Neural cell (in vitro differentiated cells): Measurements from ENCODE around the gene CHMP4B. TPM values are rescaled to one million over a fixed set of nuclear protein-coding genes. Genes with fewer than 3 reads are reported as not detected.

Experiments
- H2AFZ ChIP-seq: fragments of 200-600, 300-800 bp; sonication (generic), shearing (Covaris generic); 2 replicates; pipeline ENCODE4 v1.6.0; 2014; ENCODE audit warnings: low read depth, mild to moderate bottlenecking, antibody characterized with exemption, low read length, moderate library complexity
- H3F3A ChIP-seq: fragments of 200-600 bp; shearing (Covaris generic); 2 replicates; pipeline ENCODE4 v1.6.1; 2016; ENCODE audit warnings: mild to moderate bottlenecking, moderate library complexity, mixed read lengths, antibody characterized with exemption, low read length; ENCODE audit not compliant: insufficient read depth, poor library complexity, severe bottlenecking
- H3K27ac ChIP-seq: fragments of 200-600, 300-800 bp; sonication (generic), shearing (Covaris generic); 2 replicates; pipeline ENCODE4 v1.5.1; 2014; ENCODE audit warnings: mild to moderate bottlenecking, low read length, moderate library complexity
- H3K27me3 ChIP-seq: fragments of 300-800, 200-600 bp; sonication (generic), shearing (Covaris generic); 2 replicates; pipeline ENCODE4 v1.6.0; 2014; ENCODE audit warnings: mild to moderate bottlenecking, low read depth, low read length, moderate library complexity; ENCODE audit not compliant: insufficient read depth
- H3K36me3 ChIP-seq: fragments of 300-800, 200-600 bp; sonication (generic), shearing (Covaris generic); 2 replicates; pipeline ENCODE4 v1.5.1; 2014; ENCODE audit warnings: mild to moderate bottlenecking, antibody characterized with exemption, low read length, moderate library complexity; ENCODE audit not compliant: insufficient read depth
- H3K4me2 ChIP-seq: fragments of 300-800, 200-600 bp; sonication (generic), shearing (Covaris generic); 2 replicates; pipeline ENCODE4 v1.6.0; 2014; ENCODE audit warnings: mild to moderate bottlenecking, low read length
- H3K4me3 ChIP-seq: fragments of 300-800, 200-600 bp; sonication (generic), shearing (Covaris generic); 2 replicates; pipeline ENCODE4 v1.5.1; 2014; ENCODE audit warnings: mild to moderate bottlenecking, low read length, moderate library complexity
- H3K79me2 ChIP-seq: fragments of 200-600 bp; shearing (Covaris generic); replicated peaks from 2 replicates; pipeline ENCODE4 v1.6.0; 2014; ENCODE audit warnings: mild to moderate bottlenecking, low read length, moderate library complexity; ENCODE audit not compliant: insufficient read depth
- H3K9ac ChIP-seq: fragments of 300-800, 200-600 bp; sonication (generic), shearing (Covaris generic); 2 replicates; pipeline ENCODE4 v1.6.1; 2016; ENCODE audit warnings: mild to moderate bottlenecking, low read length, mixed read lengths
- H3K9me2 ChIP-seq: fragments of 200-600 bp; shearing (Covaris generic); 2 replicates; pipeline ENCODE4 v1.6.1; 2016; ENCODE audit warnings: mild to moderate bottlenecking, low read length, mixed read lengths; ENCODE audit not compliant: insufficient read depth
- H3K9me3 ChIP-seq: fragments of 200-600, 300-800 bp; sonication (generic), shearing (Covaris generic); 2 replicates; pipeline ENCODE4 v1.6.1; 2016; ENCODE audit warnings: mild to moderate bottlenecking, mixed run types, low read length, moderate library complexity, mixed read lengths
- H4K20me1 ChIP-seq: fragments of 200-600 bp; shearing (Covaris generic); 2 replicates; pipeline ENCODE4 v1.6.1; 2016; ENCODE audit warnings: mild to moderate bottlenecking, mixed run types; ENCODE audit not compliant: insufficient read depth
- EP300 ChIP-seq: fragments of 450-650 bp; conservative IDR thresholded peaks from 2 replicates; pipeline ENCODE4 v1.6.1; 2014; ENCODE audit warnings: antibody characterized with exemption, mild to moderate bottlenecking, moderate library complexity; ENCODE audit not compliant: poor library complexity, severe bottlenecking
- EZH2 ChIP-seq: fragments of 200-600, 300-800 bp; shearing (Covaris generic), sonication (generic); IDR thresholded peaks from 2 replicates; pipeline ENCODE4 v1.6.1; 2014; ENCODE audit warnings: antibody characterized with exemption, low read length, borderline replicate concordance, mild to moderate bottlenecking; ENCODE audit not compliant: insufficient read depth, poor library complexity, severe bottlenecking
- MXI1 ChIP-seq: fragments of 450-650 bp; conservative IDR thresholded peaks from 2 replicates; pipeline ENCODE4 v1.6.1; 2014; ENCODE audit warnings: antibody characterized with exemption, mild to moderate bottlenecking; ENCODE audit not compliant: poor library complexity, severe bottlenecking
- POLR2AphosphoS5 ChIP-seq: IDR thresholded peaks from 2 replicates; pipeline ENCODE4 v1.6.1; 2012
- RAD21 ChIP-seq: fragments of 450-650 bp; conservative IDR thresholded peaks from 2 replicates; pipeline ENCODE4 v1.6.1; 2014; ENCODE audit warnings: antibody characterized with exemption, mild to moderate bottlenecking, moderate library complexity
- SMC3 ChIP-seq: fragments of 450-650 bp; conservative IDR thresholded peaks from 2 replicates; pipeline ENCODE4 v1.6.1; 2014; ENCODE audit warnings: antibody characterized with exemption, mild to moderate bottlenecking, moderate library complexity; ENCODE audit not compliant: poor library complexity
- TAF1 ChIP-seq: IDR thresholded peaks from 2 replicates; pipeline ENCODE4 v1.6.1; 2012; ENCODE audit warnings: low read depth
- polyA plus RNA-seq: library from polyadenylated mRNA; depleted of rRNA; stranded (reverse); fragments of >200 nt; gene quantifications from 2 replicates; pipeline ENCODE4 v1.2.3, GENCODE V29; 2014
- TF ChIP-seq, protein P1 (sequence below): fragments of 450-650 bp; IDR thresholded peaks from 2 replicates; pipeline ENCODE4 v1.5.1; 2014; ENCODE audit warnings: antibody characterized with exemption, mild to moderate bottlenecking, moderate library complexity; ENCODE audit not compliant: poor library complexity, severe bottlenecking
- TF ChIP-seq, protein P2 (sequence below): IDR thresholded peaks from 2 replicates; pipeline ENCODE4 v1.6.1; 2012; ENCODE audit warnings: borderline replicate concordance

CHMP4B gene
- polyA plus RNA-seq, 1 donor from 2014 or later, result 83.8 TPM

DNA sequence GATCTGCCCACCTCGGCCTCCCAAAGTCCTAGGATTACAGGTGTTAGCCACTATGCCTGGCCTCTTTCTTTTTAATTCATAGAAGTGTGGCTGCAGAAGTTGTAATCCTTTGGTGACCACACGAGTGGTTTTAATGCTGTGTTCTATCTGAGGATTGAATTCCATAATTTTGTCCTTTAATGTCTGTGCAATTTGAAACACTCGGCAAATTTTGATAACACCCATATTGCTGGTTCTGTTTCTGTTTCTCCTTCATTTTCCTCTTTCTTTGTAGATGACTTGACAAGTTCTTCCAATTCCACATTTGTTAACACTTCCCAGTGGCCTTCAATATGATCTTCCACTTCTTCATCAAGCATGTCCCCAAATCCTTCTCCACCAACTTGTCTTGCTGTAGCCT, 2.8 kb upstream of the CHMP4B start:
- H3K9me2 ChIP-seq, result no peaks in the 10 kb centered on the region
- H3F3A ChIP-seq, result no peaks in the 10 kb centered on the region
- no peaks in the 10 kb centered on the region for H4K20me1 ChIP-seq
- no peak overlapping the region for H2AFZ ChIP-seq
- H3K79me2 ChIP-seq, result peaks cover 21% of the 10 kb centered on the region
- no peaks in the 10 kb centered on the region for H3K27me3 ChIP-seq
- no peaks in the 10 kb centered on the region for H3K36me3 ChIP-seq
- no peaks in the 10 kb centered on the region for H3K9me3 ChIP-seq
- H3K4me3 ChIP-seq, result no peak overlapping the region
- no peak overlapping the region for H3K4me2 ChIP-seq
- no peak overlapping the region for H3K27ac ChIP-seq
- no peak overlapping the region for H3K9ac ChIP-seq
- TF ChIP-seq EP300 (no peak), RAD21 (no peak), MXI1 (no peak), SMC3 (no peak), TAF1 (no peak), POLR2AphosphoS5 (no peak), EZH2 (no peak)
- TF ChIP-seq, protein P1, sequence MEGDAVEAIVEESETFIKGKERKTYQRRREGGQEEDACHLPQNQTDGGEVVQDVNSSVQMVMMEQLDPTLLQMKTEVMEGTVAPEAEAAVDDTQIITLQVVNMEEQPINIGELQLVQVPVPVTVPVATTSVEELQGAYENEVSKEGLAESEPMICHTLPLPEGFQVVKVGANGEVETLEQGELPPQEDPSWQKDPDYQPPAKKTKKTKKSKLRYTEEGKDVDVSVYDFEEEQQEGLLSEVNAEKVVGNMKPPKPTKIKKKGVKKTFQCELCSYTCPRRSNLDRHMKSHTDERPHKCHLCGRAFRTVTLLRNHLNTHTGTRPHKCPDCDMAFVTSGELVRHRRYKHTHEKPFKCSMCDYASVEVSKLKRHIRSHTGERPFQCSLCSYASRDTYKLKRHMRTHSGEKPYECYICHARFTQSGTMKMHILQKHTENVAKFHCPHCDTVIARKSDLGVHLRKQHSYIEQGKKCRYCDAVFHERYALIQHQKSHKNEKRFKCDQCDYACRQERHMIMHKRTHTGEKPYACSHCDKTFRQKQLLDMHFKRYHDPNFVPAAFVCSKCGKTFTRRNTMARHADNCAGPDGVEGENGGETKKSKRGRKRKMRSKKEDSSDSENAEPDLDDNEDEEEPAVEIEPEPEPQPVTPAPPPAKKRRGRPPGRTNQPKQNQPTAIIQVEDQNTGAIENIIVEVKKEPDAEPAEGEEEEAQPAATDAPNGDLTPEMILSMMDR, result no peak
- TF ChIP-seq, protein P2, sequence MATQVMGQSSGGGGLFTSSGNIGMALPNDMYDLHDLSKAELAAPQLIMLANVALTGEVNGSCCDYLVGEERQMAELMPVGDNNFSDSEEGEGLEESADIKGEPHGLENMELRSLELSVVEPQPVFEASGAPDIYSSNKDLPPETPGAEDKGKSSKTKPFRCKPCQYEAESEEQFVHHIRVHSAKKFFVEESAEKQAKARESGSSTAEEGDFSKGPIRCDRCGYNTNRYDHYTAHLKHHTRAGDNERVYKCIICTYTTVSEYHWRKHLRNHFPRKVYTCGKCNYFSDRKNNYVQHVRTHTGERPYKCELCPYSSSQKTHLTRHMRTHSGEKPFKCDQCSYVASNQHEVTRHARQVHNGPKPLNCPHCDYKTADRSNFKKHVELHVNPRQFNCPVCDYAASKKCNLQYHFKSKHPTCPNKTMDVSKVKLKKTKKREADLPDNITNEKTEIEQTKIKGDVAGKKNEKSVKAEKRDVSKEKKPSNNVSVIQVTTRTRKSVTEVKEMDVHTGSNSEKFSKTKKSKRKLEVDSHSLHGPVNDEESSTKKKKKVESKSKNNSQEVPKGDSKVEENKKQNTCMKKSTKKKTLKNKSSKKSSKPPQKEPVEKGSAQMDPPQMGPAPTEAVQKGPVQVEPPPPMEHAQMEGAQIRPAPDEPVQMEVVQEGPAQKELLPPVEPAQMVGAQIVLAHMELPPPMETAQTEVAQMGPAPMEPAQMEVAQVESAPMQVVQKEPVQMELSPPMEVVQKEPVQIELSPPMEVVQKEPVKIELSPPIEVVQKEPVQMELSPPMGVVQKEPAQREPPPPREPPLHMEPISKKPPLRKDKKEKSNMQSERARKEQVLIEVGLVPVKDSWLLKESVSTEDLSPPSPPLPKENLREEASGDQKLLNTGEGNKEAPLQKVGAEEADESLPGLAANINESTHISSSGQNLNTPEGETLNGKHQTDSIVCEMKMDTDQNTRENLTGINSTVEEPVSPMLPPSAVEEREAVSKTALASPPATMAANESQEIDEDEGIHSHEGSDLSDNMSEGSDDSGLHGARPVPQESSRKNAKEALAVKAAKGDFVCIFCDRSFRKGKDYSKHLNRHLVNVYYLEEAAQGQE, result no peak

DNA sequence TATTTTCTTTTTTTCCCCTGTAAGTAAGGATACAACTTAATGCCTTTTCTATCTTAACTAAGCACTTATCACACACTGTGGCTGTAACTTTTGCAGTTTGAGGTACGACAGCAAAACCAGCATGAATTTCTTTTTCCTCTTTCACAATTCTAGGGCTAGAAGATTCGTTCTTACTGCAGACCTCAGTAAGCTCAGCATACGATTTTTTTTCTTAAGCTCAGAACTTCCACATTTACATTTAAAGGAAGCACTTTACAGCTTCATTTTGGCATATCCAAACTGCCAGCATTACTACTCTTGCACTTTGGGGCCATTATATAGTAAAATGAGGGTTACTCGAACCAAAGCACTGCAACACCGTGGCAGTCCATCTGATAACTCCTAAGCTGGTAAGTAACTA, 889 bp upstream of the CHMP4B start:
- Histone ChIP-seq H3K4me2 (no peak overlapping the region), H3K9me3 (no peaks in the 10 kb centered on the region), H3K9me2 (no peaks in the 10 kb centered on the region), H2AFZ (no peak overlapping the region), H4K20me1 (no peaks in the 10 kb centered on the region), H3K36me3 (no peaks in the 10 kb centered on the region), H3K27me3 (no peaks in the 10 kb centered on the region), H3K27ac (no peak overlapping the region), H3K79me2 (peaks cover 36% of the 10 kb centered on the region), H3F3A (no peaks in the 10 kb centered on the region), H3K4me3 (no peak overlapping the region), H3K9ac (no peak overlapping the region)
- TF ChIP-seq EP300, result no peak
- no peak for TF ChIP-seq EZH2
- TF ChIP-seq MXI1, result no peak
- no peak for TF ChIP-seq POLR2AphosphoS5
- TF ChIP-seq RAD21, result no peak
- TF ChIP-seq, protein P2, result no peak
- TF ChIP-seq, protein P1, result no peak
- TF ChIP-seq SMC3, result no peak
- TF ChIP-seq TAF1, result no peak
